H1 (cell line): ENCODE results near the gene MBD1. TPM values are rescaled to one million over a fixed set of nuclear protein-coding genes. Genes with fewer than 3 reads are reported as not detected.

Experiments used
- ATF3 ChIP-seq: IDR thresholded peaks from 2 replicates; pipeline ENCODE4 v1.6.1; 2011; ENCODE audit warnings: low read depth, mild to moderate bottlenecking, low read length; ENCODE audit not compliant: insufficient read depth
- BCL11A ChIP-seq, 2 experiments: IDR thresholded peaks; one replicate each; pipeline ENCODE4 v1.6.1; 2011; ENCODE audit warnings: low read depth in 2 of 2, low read length in 2 of 2, mild to moderate bottlenecking in 2 of 2
- BRCA1 ChIP-seq: IDR thresholded peaks from 2 replicates; pipeline ENCODE4 v1.6.1; 2012; ENCODE audit warnings: low read depth, low read length, improper control_type of control experiment
- CHD2 ChIP-seq: IDR thresholded peaks from 2 replicates; pipeline ENCODE4 v1.6.1; 2012; ENCODE audit warnings: low read length, improper control_type of control experiment
- EGR1 ChIP-seq: IDR thresholded peaks from 2 replicates; pipeline ENCODE4 v1.6.1; 2011; ENCODE audit warnings: low read depth, low read length, borderline replicate concordance
- EP300 ChIP-seq, 2 experiments: IDR thresholded peaks; 1 replicate in 1 of 2; 2 replicates in 1 of 2; pipeline ENCODE4 v1.6.1; 2011 to 2012; ENCODE audit warnings: low read depth in 2 of 2, low read length in 2 of 2, mild to moderate bottlenecking in 2 of 2, borderline replicate concordance in 1 of 2, inconsistent platforms in 1 of 2, moderate library complexity in 1 of 2
- FOSL1 ChIP-seq: IDR thresholded peaks from 2 replicates; pipeline ENCODE4 v1.6.1; 2011; ENCODE audit warnings: mild to moderate bottlenecking, low read depth, low read length, moderate library complexity; ENCODE audit not compliant: insufficient read depth
- GTF2F1 ChIP-seq: IDR thresholded peaks from 2 replicates; pipeline ENCODE4 v1.6.1; 2012; ENCODE audit warnings: low read depth, low read length, improper control_type of control experiment, borderline replicate concordance
- NRF1 ChIP-seq: IDR thresholded peaks from 2 replicates; pipeline ENCODE4 v1.6.1; 2011; ENCODE audit warnings: mild to moderate bottlenecking, low read depth, low read length, improper control_type of control experiment
- PHF8 ChIP-seq: fragments of 200-600 bp; sonication (generic); conservative IDR thresholded peaks from 2 replicates; pipeline ENCODE4 v1.7.1; 2012; ENCODE audit warnings: low read depth, mild to moderate bottlenecking, inconsistent platforms, low read length, moderate library complexity
- POLR2A ChIP-seq, 2 experiments: IDR thresholded peaks; 1 replicate in 1 of 2; 2 replicates in 1 of 2; pipeline ENCODE4 v1.6.1; 2011; ENCODE audit warnings: low read depth in 2 of 2, low read length in 2 of 2, mild to moderate bottlenecking in 2 of 2; ENCODE audit errors: control extremely low read depth in 1 of 2
- POLR2AphosphoS5 ChIP-seq: IDR thresholded peaks from 2 replicates; pipeline ENCODE4 v1.6.1; 2011; ENCODE audit warnings: low read depth, low read length
- POU5F1 ChIP-seq: IDR thresholded peaks from 2 replicates; pipeline ENCODE4 v1.6.1; 2011; ENCODE audit warnings: low read depth, mild to moderate bottlenecking, low read length, moderate library complexity
- RFX5 ChIP-seq: IDR thresholded peaks from 2 replicates; pipeline ENCODE4 v1.6.1; 2011; ENCODE audit warnings: low read depth, low read length, improper control_type of control experiment, borderline replicate concordance
- RNF2 ChIP-seq: fragments of 200-900, 300-1000 bp; sonication (generic); IDR thresholded peaks from 2 replicates; pipeline ENCODE4 v1.7.1; 2016; ENCODE audit warnings: borderline replicate concordance, low read depth, mild to moderate bottlenecking, antibody characterized with exemption, low read length; ENCODE audit not compliant: poor library complexity, severe bottlenecking; ENCODE audit errors: missing control alignments
- SAP30 ChIP-seq: fragments of 300-600 bp; sonication (generic); IDR thresholded peaks from 2 replicates; pipeline ENCODE4 v1.7.1; 2012; ENCODE audit warnings: low read length, moderate library complexity, mild to moderate bottlenecking, inconsistent platforms; ENCODE audit not compliant: insufficient read depth, insufficient replicate concordance
- SP1 ChIP-seq: IDR thresholded peaks from 2 replicates; pipeline ENCODE4 v1.6.1; 2011; ENCODE audit warnings: low read depth, low read length
- SUZ12 ChIP-seq: fragments of 200-600 bp; sonication (generic); IDR thresholded peaks from 2 replicates; pipeline ENCODE4 v1.6.1; 2012; ENCODE audit warnings: mild to moderate bottlenecking, inconsistent platforms, low read length, moderate library complexity, mixed read lengths
- TAF1 ChIP-seq: IDR thresholded peaks from 2 replicates; pipeline ENCODE4 v1.6.1; 2011; ENCODE audit warnings: mild to moderate bottlenecking, low read depth, low read length
- TBP ChIP-seq: IDR thresholded peaks from 2 replicates; pipeline ENCODE4 v1.6.1; 2011; ENCODE audit warnings: low read depth, low read length, improper control_type of control experiment
- TEAD4 ChIP-seq: IDR thresholded peaks from 2 replicates; pipeline ENCODE4 v1.6.1; 2012; ENCODE audit warnings: low read depth, low read length, inconsistent platforms, mixed read lengths
- USF2 ChIP-seq: IDR thresholded peaks from 2 replicates; pipeline ENCODE4 v1.6.1; 2011; ENCODE audit warnings: low read length, improper control_type of control experiment
- ZNF274 ChIP-seq: IDR thresholded peaks from 2 replicates; pipeline ENCODE4 v1.7.0; 2012; ENCODE audit warnings: low read length, borderline replicate concordance; ENCODE audit errors: extremely low read depth
- polyA plus RNA-seq, 7 experiments: library from polyadenylated mRNA; depleted of rRNA in 3 of 7; stranded (reverse) in 5 of 7; unstranded in 2 of 7; fragments of >200 nt in 5 of 7; fragments of 200-250 nt in 2 of 7; gene quantifications; 1 replicate in 5 of 7; 2 replicates in 1 of 7; 4 replicates in 1 of 7; pipeline versions ENCODE4 v1.2.1 to v1.2.3, GENCODE V29; 2011 to 2013; ENCODE audit warnings: missing spikeins in 2 of 7, mixed read lengths in 2 of 7
- total RNA-seq: library from RNA; stranded (reverse); fragmentation: NEBNext Ultra II Directional; extraction: Animal tissue kit (Norgen Biotek cat#: 25700); gene quantifications from 2 replicates; pipeline ENCODE4 v1.2.1, GENCODE V29; 2021

The MBD1 gene
- total and polyA plus RNA-seq, 2 of the 8 experiments (the other 6 are each of a cell fraction or from before 2014, with no cell fraction given): 32.2 to 41.6 TPM

- TF ChIP-seq POU5F1: no peak
- no peak for TF ChIP-seq TAF1
- TF ChIP-seq ATF3: no peak
- TF ChIP-seq RNF2: no peak
- no peak for TF ChIP-seq USF2
- TF ChIP-seq BRCA1: no peak
- no peak for TF ChIP-seq NRF1
- 0 out of 2 replicates have a peak, but pooled peaks have one; percentile 45 for TF ChIP-seq TBP
- TF ChIP-seq ZNF274: no peak
- 0 out of 2 replicates have a peak, but pooled peaks have one; percentile 38 for TF ChIP-seq PHF8
- TF ChIP-seq EP300 (IDR thresholded peaks at IDR 0.05; ENCODE audit: borderline replicate concordance in 1 of 2, low read depth in 2 of 2, low read length in 2 of 2): no peak
- TF ChIP-seq CHD2: no peak
- no peak for TF ChIP-seq TEAD4
- TF ChIP-seq SAP30: no peak
- TF ChIP-seq SP1: no peak
- TF ChIP-seq POLR2A (IDR thresholded peaks at IDR 0.05; ENCODE audit: control extremely low read depth in 1 of 2, low read depth in 2 of 2, low read length in 2 of 2): peak in 1 of 2 experiments; percentile 56; a peak in 1 of 3 replicates
- TF ChIP-seq RFX5: no peak
- TF ChIP-seq SUZ12: no peak
- TF ChIP-seq BCL11A (IDR thresholded peaks at IDR 0.05; ENCODE audit: low read depth in 2 of 2, low read length in 2 of 2): no peak
- no peak for TF ChIP-seq POLR2AphosphoS5
- no peak for TF ChIP-seq FOSL1
- no peak for TF ChIP-seq GTF2F1
- TF ChIP-seq EGR1: peak; percentile 80; the same call in 1 of the 2 replicates
Observed at GRCh38 chr18:50268022-50268747, 13.1 kb downstream of the MBD1 start (continued).
